ENCODE measurements around the gene DLK2.
A peak's percentile ranks its signal among the peaks of the same experiment; 100 is the strongest.

DLK2 gene

DNA sequence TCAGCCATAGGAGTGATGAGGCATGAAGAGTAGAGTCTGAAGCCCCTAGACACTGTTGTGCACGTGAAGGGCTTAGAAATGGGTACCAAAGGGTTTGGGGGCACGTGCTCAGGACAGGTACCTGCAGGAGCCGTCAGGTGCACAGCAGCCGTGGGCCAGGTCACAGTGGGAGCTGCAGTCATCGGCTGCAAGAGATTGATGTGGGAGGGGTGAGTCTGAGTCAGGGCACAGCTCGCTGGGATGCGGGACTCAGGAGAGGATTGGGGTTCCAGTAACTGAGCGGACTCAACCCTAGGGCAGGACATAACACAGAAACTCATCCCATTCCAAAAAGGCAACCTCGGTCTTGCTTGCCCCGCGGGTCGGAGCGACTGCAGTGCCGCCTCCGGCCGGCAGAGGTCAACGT is 1.1 kb downstream of the DLK2 start:
- peak; percentile 46 to 66 for DNase-seq (ENCODE audit: low read depth in 2 of 2)

- no peak for DNase-seq (ENCODE audit: low read depth in 2 of 2)
These were observed 1.5 kb downstream of the DLK2 start for GRCh38 chr6:43453831-43454230.

- no peak for DNase-seq (ENCODE audit: low read depth in 2 of 2)
These were observed 2.5 kb downstream of the DLK2 start for GRCh38 chr6:43452896-43453295.

DNA sequence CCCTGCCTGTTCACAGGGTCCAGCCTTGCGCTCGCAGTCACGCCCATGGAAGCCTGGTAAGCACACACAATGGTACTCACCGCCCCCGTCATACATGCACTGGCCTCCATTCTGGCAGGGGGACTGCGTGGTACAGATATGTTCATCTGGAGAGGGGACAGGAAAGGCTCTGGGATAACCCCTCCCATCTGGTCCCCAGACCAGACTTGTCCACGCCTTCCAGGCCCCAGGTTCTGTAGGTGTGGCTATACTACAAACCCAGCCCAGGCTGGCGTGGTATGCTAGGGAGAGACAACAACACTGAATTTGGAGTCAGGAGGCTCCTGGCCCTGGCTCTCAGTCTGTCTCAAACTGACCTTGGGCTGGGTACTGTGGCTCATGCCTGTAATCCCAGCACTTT is 3.4 kb downstream of the DLK2 start:
- DNase-seq (ENCODE audit: low read depth in 2 of 2), result no peak

GRCh38 chr6:43451348-43451747 is 4.0 kb downstream of the DLK2 start:
- DNase-seq (ENCODE audit: low read depth in 2 of 2), result no peak

- DNase-seq (ENCODE audit: low read depth in 2 of 2), result no peak
These were observed 4.6 kb downstream of the DLK2 start for GRCh38 chr6:43450699-43451131.

DNA sequence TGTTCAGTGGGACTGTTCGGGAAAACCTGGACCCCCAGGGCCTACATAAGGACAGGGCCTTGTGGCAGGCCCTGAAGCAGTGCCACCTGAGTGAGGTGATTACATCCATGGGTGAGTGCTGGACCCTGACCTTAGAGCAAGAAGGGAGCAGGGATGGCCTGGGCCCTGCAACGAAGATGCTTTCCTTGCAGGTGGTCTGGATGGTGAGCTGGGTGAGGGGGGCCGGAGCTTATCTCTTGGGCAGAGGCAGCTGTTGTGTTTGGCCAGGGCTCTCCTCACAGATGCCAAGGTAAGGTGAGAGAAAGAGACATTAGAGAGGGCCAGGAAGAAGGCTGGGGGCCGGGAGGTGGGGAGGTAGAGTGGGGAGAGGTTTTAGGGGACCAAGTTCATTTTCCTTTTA is 6.4 kb downstream of the DLK2 start:
- DNase-seq (ENCODE audit: low read depth in 2 of 2), result no peak

GRCh38 chr6:43447604-43448003 is 7.7 kb downstream of the DLK2 start:
- no peak for DNase-seq (ENCODE audit: low read depth in 2 of 2)

GRCh38 chr6:43445576-43445975 is 9.8 kb downstream of the DLK2 start:
- DNase-seq (ENCODE audit: low read depth in 2 of 2), result no peak

GRCh38 chr6:43444582-43444981 is 10.8 kb downstream of the DLK2 start:
- no peak for DNase-seq (ENCODE audit: low read depth in 2 of 2)

DNA sequence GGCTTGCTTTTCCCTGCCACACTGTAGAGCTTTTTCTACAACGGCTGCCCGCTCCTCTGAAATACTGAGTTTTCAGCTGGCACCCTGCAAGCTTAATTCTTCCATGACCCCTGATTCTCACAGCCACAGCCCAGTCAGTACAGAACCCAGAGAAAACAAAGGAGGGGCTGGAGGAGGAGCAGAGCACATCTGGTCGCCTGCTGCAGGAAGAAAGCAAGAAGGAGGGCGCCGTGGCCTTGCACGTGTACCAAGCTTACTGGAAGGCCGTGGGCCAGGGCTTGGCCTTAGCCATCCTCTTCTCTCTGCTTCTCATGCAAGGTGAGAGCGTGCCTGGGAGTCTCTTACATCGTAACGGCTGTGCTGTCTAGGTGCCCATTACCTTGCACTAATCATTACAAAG is 11.3 kb downstream of the DLK2 start:
- no peak for DNase-seq (ENCODE audit: low read depth in 2 of 2)

- DNase-seq (ENCODE audit: low read depth in 2 of 2), result no peak
These were observed 12.4 kb downstream of the DLK2 start for GRCh38 chr6:43442935-43443334.

- DNase-seq (ENCODE audit: low read depth in 2 of 2), result no peak
These were observed 17.6 kb downstream of the DLK2 start for GRCh38 chr6:43437700-43438099.

DNA sequence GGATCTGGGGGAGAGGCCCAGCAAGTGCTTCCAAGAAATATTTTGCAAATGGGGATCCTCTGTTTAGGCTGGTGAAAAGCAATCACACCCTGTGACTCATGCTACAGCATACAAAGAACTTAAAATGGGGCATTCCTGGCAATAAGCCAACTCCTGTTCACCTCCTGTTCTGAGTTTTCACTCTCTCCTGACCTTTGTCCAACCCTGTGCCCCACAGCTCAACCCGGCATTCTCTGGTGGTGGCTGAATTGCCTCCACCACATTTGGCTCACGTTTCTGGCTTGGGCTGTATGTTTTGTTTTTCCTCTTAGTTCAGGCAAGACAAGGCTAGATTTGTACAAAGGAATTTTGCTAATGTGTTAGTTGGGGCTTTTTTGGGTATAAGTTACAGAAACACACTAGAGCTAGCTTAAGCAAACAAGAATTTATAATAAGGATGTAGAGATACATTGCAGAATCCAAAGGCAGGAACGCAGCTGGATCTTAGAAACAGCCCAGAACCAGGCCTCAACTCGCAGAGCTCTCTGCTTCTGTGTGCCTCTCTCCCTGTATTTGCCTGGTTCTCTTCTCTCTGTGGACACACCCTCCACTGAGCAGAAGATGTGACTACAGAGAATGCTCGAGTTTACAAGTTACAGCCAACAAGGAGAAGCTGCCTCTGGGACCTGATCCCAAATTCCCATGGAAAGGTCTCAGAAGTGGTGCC is 18.6 kb downstream of the DLK2 start:
- DNase-seq (ENCODE audit: low read depth in 2 of 2), result no peak

- DNase-seq (ENCODE audit: low read depth in 2 of 2), result no peak
These were observed 19.5 kb downstream of the DLK2 start for GRCh38 chr6:43435682-43436437.

GRCh38 chr6:43434943-43435342 is 20.4 kb downstream of the DLK2 start:
- DNase-seq (ENCODE audit: low read depth in 2 of 2), result no peak

DNA sequence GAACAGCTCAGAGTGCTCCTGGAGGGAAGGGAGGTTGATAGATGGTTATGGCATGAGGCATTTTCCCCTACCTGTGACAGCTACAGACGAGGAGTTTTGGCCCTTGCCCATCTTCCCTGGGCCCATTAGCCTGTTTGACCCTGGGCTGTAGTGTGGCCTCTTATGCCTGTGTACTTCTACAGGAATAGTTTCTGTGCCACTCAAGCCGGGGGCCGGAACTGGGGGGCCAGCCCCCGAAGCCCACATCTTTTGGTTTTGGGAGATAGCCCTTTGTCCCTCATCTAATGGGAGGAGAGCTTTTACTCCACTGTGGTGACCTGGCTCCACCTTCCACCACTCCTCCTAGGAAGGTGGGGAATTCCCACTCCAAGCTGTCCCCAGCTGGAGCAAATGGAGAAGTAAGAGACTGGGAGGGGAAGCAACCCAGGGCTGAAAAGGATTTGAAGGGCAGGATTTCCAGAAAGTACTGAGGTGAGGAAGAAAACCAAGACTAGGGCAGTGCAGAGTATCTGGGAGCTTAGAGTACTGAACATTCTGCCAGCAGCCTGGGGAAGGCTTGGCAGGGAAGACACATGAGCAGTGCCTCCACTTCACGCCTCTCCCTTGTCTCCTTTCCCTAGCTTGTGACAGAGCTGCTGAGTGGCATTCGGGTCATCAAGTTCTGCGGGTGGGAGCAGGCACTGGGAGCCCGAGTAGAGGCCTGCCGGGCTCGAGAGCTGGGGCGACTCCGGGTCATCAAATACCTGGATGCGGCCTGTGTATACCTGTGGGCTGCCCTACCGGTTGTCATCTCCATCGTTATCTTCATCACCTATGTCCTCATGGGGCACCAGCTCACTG is 21.1 kb downstream of the DLK2 start:
- no peak for DNase-seq (ENCODE audit: low read depth in 2 of 2)

DNA sequence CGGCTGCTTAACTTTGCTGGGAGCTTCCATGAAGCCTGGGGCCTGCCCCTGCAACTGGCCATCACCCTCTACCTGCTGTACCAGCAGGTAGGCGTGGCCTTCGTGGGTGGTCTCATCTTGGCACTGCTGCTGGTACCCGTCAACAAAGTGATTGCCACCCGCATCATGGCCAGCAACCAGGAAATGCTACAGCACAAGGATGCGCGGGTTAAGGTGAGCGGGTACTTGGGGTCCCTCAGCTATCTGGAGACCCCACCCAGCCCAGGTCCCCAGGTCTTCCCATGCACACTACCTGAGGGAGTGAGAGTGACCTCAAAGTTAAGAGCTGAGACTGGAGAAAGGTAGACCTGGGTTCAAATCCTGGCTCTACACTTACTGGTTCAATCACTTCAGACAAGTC is 22.2 kb downstream of the DLK2 start:
- DNase-seq (ENCODE audit: low read depth in 2 of 2), result no peak

- no peak for DNase-seq (ENCODE audit: low read depth in 2 of 2)
These were observed 23.1 kb downstream of the DLK2 start for GRCh38 chr6:43432009-43432945.

GRCh38 chr6:43428874-43429273 is 26.5 kb downstream of the DLK2 start:
- DNase-seq (ENCODE audit: low read depth in 2 of 2), result no peak

DNA sequence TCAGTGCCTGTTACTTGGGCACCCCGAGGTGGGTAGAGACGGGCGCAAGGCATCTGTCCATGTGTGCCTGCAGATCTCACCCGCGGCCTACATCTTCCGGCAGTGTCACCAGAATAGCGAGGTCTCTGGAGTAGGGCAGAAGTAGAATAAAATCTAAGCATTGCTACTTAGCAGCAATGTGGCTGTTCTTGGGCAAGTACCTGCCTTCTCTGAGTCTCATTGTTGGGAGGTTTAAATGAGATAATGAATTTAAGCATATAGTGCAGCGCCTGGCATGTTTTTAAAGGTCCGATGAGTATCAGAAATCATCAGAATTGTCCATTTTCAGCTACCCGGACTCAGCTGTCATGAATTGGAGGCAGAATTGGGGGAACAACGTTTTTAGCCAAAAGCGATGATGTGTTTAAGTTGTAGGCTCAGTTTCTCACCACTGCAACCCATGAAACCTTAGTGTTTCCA is 27.2 kb downstream of the DLK2 start:
- peak in 1 of 2 donors; percentile 5 for DNase-seq (ENCODE audit: low read depth in 2 of 2)

Measured in stimulated activated CD4-positive, alpha-beta T cell treated with anti-CD3 and anti-CD28 coated beads, Interleukin-1b, Interleukin-23, amount 100 ng/mL, for 4 hours (primary cell).